ENCODE results near the gene CDH12.

- no peak for TF ChIP-seq GATA2 (IDR thresholded peaks at IDR 0.05; ENCODE audit: low read depth, low read length)
- no peak for TF ChIP-seq GATA3 (IDR thresholded peaks at IDR 0.05; ENCODE audit: low read depth, low read length)
Observed at GRCh38 chr5:22615964-22616363, 237.2 kb downstream of the CDH12 start.

All from SH-SY5Y (cell line).